ENCODE results near the gene IL1RAPL2. TPM values are rescaled to one million over a fixed set of nuclear protein-coding genes. Genes with fewer than 3 reads are reported as not detected.
"Not testable (repeated sequence)": the region's sequence is repeated elsewhere in the genome, so short reads cannot be mapped to it uniquely, and the experiment has no call there.

IL1RAPL2 gene
- 0.16 TPM for polyA plus RNA-seq
- long read RNA-seq, donor 1, result 0 reads
- long read RNA-seq, donor 2, partial matches to known transcripts, result 0 of 1 reads
- long read RNA-seq, donor 2, other reads (novel, unspliced or antisense), result 0 of 1 reads
- long read RNA-seq, donor 3, result 0 reads
- long read RNA-seq, donor 4, result 0 reads
- long read RNA-seq, donor 5, result 0 reads
- long read RNA-seq, donor 6, result 0 reads
- long read RNA-seq, donor 7, result 0 reads
- long read RNA-seq, donor 8, result 0 reads
- long read RNA-seq, donor 9, result 0 reads
- long read RNA-seq, donor 10, result 0 reads
- long read RNA-seq, donor 11, result 0 reads

- Histone ChIP-seq H3K36me3 (ENCODE audit: control insufficient read depth, insufficient read depth, low read length) (no peaks in the 10 kb centered on the region), H3K27me3 (ENCODE audit: control insufficient read depth, insufficient read depth, low read length) (peaks cover 55% of the 10 kb centered on the region), H3K27ac (ENCODE audit: low read length) (no peak within 1 kb of the TSS), H3K9me3 (ENCODE audit: control insufficient read depth, low read depth, low read length) (no peaks in the 10 kb centered on the region), H3K4me1 (ENCODE audit: control insufficient read depth, insufficient read depth, low read length) (no peaks in the 10 kb centered on the region), H3K4me3 (ENCODE audit: low read length) (peak within 1 kb of the TSS; percentile 21)
- peak; percentile 2 to 4 for DNase-seq
- WGBS (ENCODE audit: insufficient coverage, low lambda C conversion rate), result no CpG with 5 or more reads among the region's 48 CpGs
These were observed at the start of gene IL1RAPL2 for GRCh38 chrX:104565791-104566680. Gene IL1RAPL2 (plus strand): TSS chrX:104566199.

GRCh38 chrX:104522386-104522785 is 43.6 kb upstream of the IL1RAPL2 start:
- no peaks in the 10 kb centered on the region for H3K27me3 ChIP-seq (ENCODE audit: control insufficient read depth, insufficient read depth, low read length)
- no peaks in the 10 kb centered on the region for H3K36me3 ChIP-seq (ENCODE audit: control insufficient read depth, insufficient read depth, low read length)
- H3K27ac ChIP-seq (ENCODE audit: low read length), result no peak overlapping the region
- no peaks in the 10 kb centered on the region for H3K4me1 ChIP-seq (ENCODE audit: control insufficient read depth, insufficient read depth, low read length)
- H3K4me3 ChIP-seq (ENCODE audit: low read length), result no peak overlapping the region
- DNase-seq, result no peak
- WGBS (ENCODE audit: insufficient coverage, low lambda C conversion rate), result no CpG with 5 or more reads among the region's 2 CpGs
- no peaks in the 10 kb centered on the region for H3K9me3 ChIP-seq (ENCODE audit: control insufficient read depth, low read depth, low read length)

- no peaks in the 10 kb centered on the region for H3K9me3 ChIP-seq (ENCODE audit: control insufficient read depth, low read depth, low read length)
- no peak for DNase-seq
- H3K4me3 ChIP-seq (ENCODE audit: low read length), result no peak overlapping the region
- no peaks in the 10 kb centered on the region for H3K36me3 ChIP-seq (ENCODE audit: control insufficient read depth, insufficient read depth, low read length)
- WGBS (ENCODE audit: insufficient coverage, low lambda C conversion rate), result 50% methylated on average over 1 of the region's 2 CpGs
- no peaks in the 10 kb centered on the region for H3K4me1 ChIP-seq (ENCODE audit: control insufficient read depth, insufficient read depth, low read length)
- H3K27ac ChIP-seq (ENCODE audit: low read length), result no peak overlapping the region
- H3K27me3 ChIP-seq (ENCODE audit: control insufficient read depth, insufficient read depth, low read length), result no peaks in the 10 kb centered on the region
These were observed 42.1 kb upstream of the IL1RAPL2 start for GRCh38 chrX:104523858-104524257.

- H3K4me3 ChIP-seq (ENCODE audit: low read length), result no peak overlapping the region
- no peak for DNase-seq
- no peaks in the 10 kb centered on the region for H3K9me3 ChIP-seq (ENCODE audit: control insufficient read depth, low read depth, low read length)
- no peaks in the 10 kb centered on the region for H3K36me3 ChIP-seq (ENCODE audit: control insufficient read depth, insufficient read depth, low read length)
- WGBS (ENCODE audit: insufficient coverage, low lambda C conversion rate), result no CpG with 5 or more reads among the region's 2 CpGs
- no peaks in the 10 kb centered on the region for H3K27me3 ChIP-seq (ENCODE audit: control insufficient read depth, insufficient read depth, low read length)
- no peak overlapping the region for H3K27ac ChIP-seq (ENCODE audit: low read length)
- H3K4me1 ChIP-seq (ENCODE audit: control insufficient read depth, insufficient read depth, low read length), result no peaks in the 10 kb centered on the region
These were observed 26.9 kb upstream of the IL1RAPL2 start for GRCh38 chrX:104539081-104539480.

DNA sequence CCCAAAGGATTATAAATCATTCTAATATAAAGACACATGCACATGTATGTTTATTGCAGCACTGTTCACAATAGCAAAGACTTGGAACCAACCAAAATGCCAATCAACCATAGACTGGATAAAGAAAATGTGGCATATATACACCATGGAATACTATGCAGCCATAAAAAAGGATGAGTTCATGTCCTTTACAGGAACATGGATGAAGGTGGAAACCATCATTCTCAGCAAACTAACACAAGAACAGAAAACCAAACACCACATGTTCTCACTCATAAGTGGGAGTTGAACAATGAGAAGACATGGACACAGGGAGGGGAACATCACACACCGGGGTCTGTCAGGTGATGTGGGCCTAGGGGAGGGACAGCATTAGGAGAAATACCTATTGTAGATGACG is 23.6 kb upstream of the IL1RAPL2 start:
- H3K9me3 ChIP-seq (ENCODE audit: control insufficient read depth, low read depth, low read length); H3K4me1 ChIP-seq (ENCODE audit: control insufficient read depth, insufficient read depth, low read length); H3K27ac ChIP-seq (ENCODE audit: low read length); DNase-seq; H3K4me3 ChIP-seq (ENCODE audit: low read length); H3K36me3 ChIP-seq (ENCODE audit: control insufficient read depth, insufficient read depth, low read length); H3K27me3 ChIP-seq (ENCODE audit: control insufficient read depth, insufficient read depth, low read length): not testable (repeated sequence)
- no CpG with 5 or more reads among the region's 2 CpGs for WGBS (ENCODE audit: insufficient coverage, low lambda C conversion rate)

GRCh38 chrX:104564335-104564734 is 1.7 kb upstream of the IL1RAPL2 start:
- peaks cover 54% of the 10 kb centered on the region for H3K27me3 ChIP-seq (ENCODE audit: control insufficient read depth, insufficient read depth, low read length)
- 50% methylated on average over 1 of the region's 9 CpGs for WGBS (ENCODE audit: insufficient coverage, low lambda C conversion rate)
- no peak for DNase-seq

GRCh38 chrX:104564921-104565703 is 887 bp upstream of the IL1RAPL2 start:
- Histone ChIP-seq H3K27ac (ENCODE audit: low read length) (no peak overlapping the region), H3K27me3 (ENCODE audit: control insufficient read depth, insufficient read depth, low read length) (peaks cover 55% of the 10 kb centered on the region), H3K9me3 (ENCODE audit: control insufficient read depth, low read depth, low read length) (no peaks in the 10 kb centered on the region), H3K36me3 (ENCODE audit: control insufficient read depth, insufficient read depth, low read length) (no peaks in the 10 kb centered on the region), H3K4me1 (ENCODE audit: control insufficient read depth, insufficient read depth, low read length) (no peaks in the 10 kb centered on the region), H3K4me3 (ENCODE audit: low read length) (no peak overlapping the region)
- WGBS (ENCODE audit: insufficient coverage, low lambda C conversion rate), result no CpG with 5 or more reads among the region's 39 CpGs
- DNase-seq, result no peak

More at GRCh38 chrX:104564335-104564734, 1.7 kb upstream of the IL1RAPL2 start:
- H3K4me1 ChIP-seq (ENCODE audit: control insufficient read depth, insufficient read depth, low read length), result no peaks in the 10 kb centered on the region
- H3K9me3 ChIP-seq (ENCODE audit: control insufficient read depth, low read depth, low read length), result no peaks in the 10 kb centered on the region
- no peak overlapping the region for H3K27ac ChIP-seq (ENCODE audit: low read length)
- no peak overlapping the region for H3K4me3 ChIP-seq (ENCODE audit: low read length)
- H3K36me3 ChIP-seq (ENCODE audit: control insufficient read depth, insufficient read depth, low read length), result no peaks in the 10 kb centered on the region

- no peaks in the 10 kb centered on the region for H3K4me1 ChIP-seq (ENCODE audit: control insufficient read depth, insufficient read depth, low read length)
- H3K36me3 ChIP-seq (ENCODE audit: control insufficient read depth, insufficient read depth, low read length), result no peaks in the 10 kb centered on the region
- peak overlapping the region; percentile 21 for H3K4me3 ChIP-seq (ENCODE audit: low read length)
- H3K27ac ChIP-seq (ENCODE audit: low read length), result no peak overlapping the region
- no CpG with 5 or more reads among the region's 46 CpGs for WGBS (ENCODE audit: insufficient coverage, low lambda C conversion rate)
- no peaks in the 10 kb centered on the region for H3K9me3 ChIP-seq (ENCODE audit: control insufficient read depth, low read depth, low read length)
- DNase-seq, result peak in 1 of 2 donors; percentile 5
- H3K27me3 ChIP-seq (ENCODE audit: control insufficient read depth, insufficient read depth, low read length), result peaks cover 55% of the 10 kb centered on the region
These were observed 892 bp downstream of the IL1RAPL2 start for GRCh38 chrX:104566681-104567501.

DNA sequence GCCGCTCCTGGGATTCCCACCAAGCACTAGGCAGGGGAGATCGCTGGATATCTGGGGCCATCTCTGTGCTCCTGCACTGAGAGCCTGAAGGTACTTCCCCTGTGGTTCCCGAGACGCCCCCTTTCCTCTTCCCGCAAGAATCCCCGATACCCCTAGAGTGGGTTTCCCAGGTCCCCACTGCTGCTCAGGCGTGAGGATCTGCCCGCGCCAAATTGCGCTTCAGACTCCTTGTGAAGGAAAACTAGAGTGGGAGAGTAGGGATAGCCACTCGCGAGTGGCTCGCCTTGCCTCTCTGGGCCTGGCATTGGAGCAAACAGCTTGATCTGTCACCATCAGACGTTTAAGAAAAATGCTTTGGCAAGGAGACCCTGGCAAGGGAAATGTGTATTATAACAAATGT is 1.5 kb downstream of the IL1RAPL2 start:
- H3K27me3 ChIP-seq (ENCODE audit: control insufficient read depth, insufficient read depth, low read length), result peaks cover 55% of the 10 kb centered on the region
- no peak for DNase-seq
- H3K9me3 ChIP-seq (ENCODE audit: control insufficient read depth, low read depth, low read length), result no peaks in the 10 kb centered on the region
- no peaks in the 10 kb centered on the region for H3K4me1 ChIP-seq (ENCODE audit: control insufficient read depth, insufficient read depth, low read length)
- H3K4me3 ChIP-seq (ENCODE audit: low read length), result no peak overlapping the region
- no peak overlapping the region for H3K27ac ChIP-seq (ENCODE audit: low read length)
- no peaks in the 10 kb centered on the region for H3K36me3 ChIP-seq (ENCODE audit: control insufficient read depth, insufficient read depth, low read length)
- WGBS (ENCODE audit: insufficient coverage, low lambda C conversion rate), result no CpG with 5 or more reads among the region's 14 CpGs

Measured in large intestine (tissue), 12 donors.